ENCODE data around the gene PGAM5. TPM values are rescaled to one million over a fixed set of nuclear protein-coding genes. Genes with fewer than 3 reads are reported as not detected.
"Not testable (repeated sequence)": the region's sequence is repeated elsewhere in the genome, so short reads cannot be mapped to it uniquely, and the experiment has no call there.

The PGAM5 gene
- total RNA-seq, 2 donors from 2014 or later, result 47.8 to 55.7 TPM

- no peak for DNase-seq
- ATAC-seq (replicated peaks in 1 of 2), result no peak
- Mint-ChIP-seq H3K4me3 (no peak overlapping the region), H3K36me3 (ENCODE audit: insufficient read depth in 2 of 2) (peaks cover 8 to 40% of the 10 kb centered on the region in 2 donors), H3K9me3 (no peaks in the 10 kb centered on the region), H3K4me1 (ENCODE audit: low read depth) (no peaks in the 10 kb centered on the region), H3K27me3 (ENCODE audit: low read depth) (no peaks in the 10 kb centered on the region), H3K27ac (no peak overlapping the region)
Measured at GRCh38 chr12:132673288-132674179, 37.1 kb upstream of the PGAM5 start.

- ATAC-seq (replicated peaks in 1 of 2), result no peak
- peaks cover 10 to 40% of the 10 kb centered on the region in 2 donors for H3K36me3 Mint-ChIP-seq (ENCODE audit: insufficient read depth in 2 of 2)
- no peaks in the 10 kb centered on the region for H3K4me1 Mint-ChIP-seq (ENCODE audit: low read depth)
- no peaks in the 10 kb centered on the region for H3K9me3 Mint-ChIP-seq
- no peak for DNase-seq
- H3K4me3 Mint-ChIP-seq, result no peak overlapping the region
- H3K27ac Mint-ChIP-seq, result no peak overlapping the region
- H3K27me3 Mint-ChIP-seq (ENCODE audit: low read depth), result no peaks in the 10 kb centered on the region
Measured at GRCh38 chr12:132674561-132674960, 36.1 kb upstream of the PGAM5 start.

- no peak for DNase-seq
- no peaks in the 10 kb centered on the region for H3K4me1 Mint-ChIP-seq (ENCODE audit: low read depth)
- H3K9me3 Mint-ChIP-seq, result no peaks in the 10 kb centered on the region
- peaks cover 8 to 37% of the 10 kb centered on the region in 2 donors for H3K36me3 Mint-ChIP-seq (ENCODE audit: insufficient read depth in 2 of 2)
- H3K27me3 Mint-ChIP-seq (ENCODE audit: low read depth), result no peaks in the 10 kb centered on the region
- ATAC-seq (replicated peaks in 1 of 2), result no peak
- no peak overlapping the region for H3K4me3 Mint-ChIP-seq
- no peak overlapping the region for H3K27ac Mint-ChIP-seq
Measured at GRCh38 chr12:132675757-132676432, 34.7 kb upstream of the PGAM5 start.

- no peak overlapping the region for H3K27ac Mint-ChIP-seq
- H3K4me3 Mint-ChIP-seq, result no peak overlapping the region
- DNase-seq, result no peak
- H3K9me3 Mint-ChIP-seq, result no peaks in the 10 kb centered on the region
- peaks cover 4 to 33% of the 10 kb centered on the region in 2 donors for H3K36me3 Mint-ChIP-seq (ENCODE audit: insufficient read depth in 2 of 2)
- no peaks in the 10 kb centered on the region for H3K4me1 Mint-ChIP-seq (ENCODE audit: low read depth)
- no peak for ATAC-seq (replicated peaks in 1 of 2)
- H3K27me3 Mint-ChIP-seq (ENCODE audit: low read depth), result no peaks in the 10 kb centered on the region
Measured at GRCh38 chr12:132677492-132677891, 33.1 kb upstream of the PGAM5 start.

- no peaks in the 10 kb centered on the region for H3K9me3 Mint-ChIP-seq
- no peaks in the 10 kb centered on the region for H3K27me3 Mint-ChIP-seq (ENCODE audit: low read depth)
- H3K4me1 Mint-ChIP-seq (ENCODE audit: low read depth), result peaks cover 23% of the 10 kb centered on the region
- H3K36me3 Mint-ChIP-seq (ENCODE audit: insufficient read depth in 2 of 2), result peaks cover 1 to 4% of the 10 kb centered on the region in 2 donors
- ATAC-seq (replicated peaks in 1 of 2) (no peak), DNase-seq (no peak)
- peak overlapping the region; percentile 0 for H3K27ac Mint-ChIP-seq
- H3K4me3 Mint-ChIP-seq, result peak overlapping the region; percentile 69 to 86
Measured at GRCh38 chr12:132685400-132685799, 25.2 kb upstream of the PGAM5 start.

- Mint-ChIP-seq H3K27me3 (ENCODE audit: low read depth) (no peaks in the 10 kb centered on the region), H3K4me3 (peak overlapping the region; percentile 86 to 91), H3K9me3 (no peaks in the 10 kb centered on the region), H3K27ac (no peak overlapping the region), H3K4me1 (ENCODE audit: low read depth) (peaks cover 23% of the 10 kb centered on the region), H3K36me3 (ENCODE audit: insufficient read depth in 2 of 2) (peaks cover 1 to 3% of the 10 kb centered on the region in 2 donors)
- DNase-seq (no peak), ATAC-seq (replicated peaks in 1 of 2) (peak; percentile 15 to 55)
Measured at GRCh38 chr12:132686825-132687210, 23.8 kb upstream of the PGAM5 start.

GRCh38 chr12:132687211-132688164, 23.2 kb upstream of the PGAM5 start, which contains the start of the genes POLE and PXMP2:
TSS of gene POLE (minus strand) at chr12:132687342. CDS start at chr12:132687315, 27 bp downstream.
TSS of gene PXMP2 (plus strand) at chr12:132687587. CDS start at chr12:132687671, 84 bp downstream.
- Mint-ChIP-seq H3K9me3 (no peaks in the 10 kb centered on the region), H3K4me1 (ENCODE audit: low read depth) (peaks cover 23% of the 10 kb centered on the region), H3K27ac (no peak within 1 kb of the TSS), H3K27me3 (ENCODE audit: low read depth) (no peaks in the 10 kb centered on the region), H3K4me3 (peak within 1 kb of the TSS; percentile 86 to 91), H3K36me3 (ENCODE audit: insufficient read depth in 2 of 2) (peaks cover 1 to 3% of the 10 kb centered on the region in 2 donors)
- peak; percentile 95 to 96 for ATAC-seq (replicated peaks in 1 of 2)
- DNase-seq, result peak; percentile 95 to 96

- no peak overlapping the region for H3K27ac Mint-ChIP-seq
- DNase-seq (no peak), ATAC-seq (replicated peaks in 1 of 2) (no peak)
- no peaks in the 10 kb centered on the region for H3K9me3 Mint-ChIP-seq
- H3K4me3 Mint-ChIP-seq, result peak overlapping the region; percentile 13 to 82
- peaks cover 23% of the 10 kb centered on the region for H3K4me1 Mint-ChIP-seq (ENCODE audit: low read depth)
- no peaks in the 10 kb centered on the region for H3K27me3 Mint-ChIP-seq (ENCODE audit: low read depth)
- H3K36me3 Mint-ChIP-seq (ENCODE audit: insufficient read depth in 2 of 2), result peaks cover 1 to 3% of the 10 kb centered on the region in 2 donors
Measured at GRCh38 chr12:132689227-132689626, 21.4 kb upstream of the PGAM5 start.

GRCh38 chr12:132690112-132690511, 20.5 kb upstream of the PGAM5 start:
- Mint-ChIP-seq H3K9me3 (no peaks in the 10 kb centered on the region), H3K27me3 (ENCODE audit: low read depth) (no peaks in the 10 kb centered on the region), H3K4me3 (no peak overlapping the region), H3K27ac (no peak overlapping the region), H3K36me3 (ENCODE audit: insufficient read depth in 2 of 2) (peaks cover 1 to 3% of the 10 kb centered on the region in 2 donors), H3K4me1 (ENCODE audit: low read depth) (peaks cover 22% of the 10 kb centered on the region)
- DNase-seq (no peak), ATAC-seq (replicated peaks in 1 of 2) (no peak)

GRCh38 chr12:132692030-132692429, 18.6 kb upstream of the PGAM5 start:
- H3K9me3 Mint-ChIP-seq; ATAC-seq (replicated peaks in 1 of 2); DNase-seq; H3K4me1 Mint-ChIP-seq (ENCODE audit: low read depth); H3K27me3 Mint-ChIP-seq (ENCODE audit: low read depth); H3K4me3 Mint-ChIP-seq; H3K27ac Mint-ChIP-seq: not testable (repeated sequence)
- H3K36me3 Mint-ChIP-seq (ENCODE audit: insufficient read depth in 2 of 2), result peaks cover 1 to 11% of the 10 kb centered on the region in 2 donors

- H3K4me1 Mint-ChIP-seq (ENCODE audit: low read depth); H3K27me3 Mint-ChIP-seq (ENCODE audit: low read depth); DNase-seq; ATAC-seq (replicated peaks in 1 of 2); H3K9me3 Mint-ChIP-seq; H3K27ac Mint-ChIP-seq; H3K4me3 Mint-ChIP-seq: not testable (repeated sequence)
- H3K36me3 Mint-ChIP-seq (ENCODE audit: insufficient read depth in 2 of 2), result peaks cover 0 to 22% of the 10 kb centered on the region in 2 donors
Measured at GRCh38 chr12:132694888-132695287, 15.8 kb upstream of the PGAM5 start.

- Mint-ChIP-seq H3K4me1 (ENCODE audit: low read depth) (no peaks in the 10 kb centered on the region), H3K27ac (no peak overlapping the region), H3K9me3 (no peaks in the 10 kb centered on the region), H3K36me3 (ENCODE audit: insufficient read depth in 2 of 2) (peaks cover 0 to 24% of the 10 kb centered on the region in 2 donors), H3K4me3 (no peak overlapping the region), H3K27me3 (ENCODE audit: low read depth) (no peaks in the 10 kb centered on the region)
- DNase-seq (no peak), ATAC-seq (replicated peaks in 1 of 2) (no peak)
Measured at GRCh38 chr12:132695431-132695830, 15.2 kb upstream of the PGAM5 start.

Measured in activated T-cell treated with anti-CD3 and anti-CD28 coated beads, Interleukin-2, amount 50 U/mL, for 72 hours (primary cell).